ENCODE results near the gene ELOVL6. TPM values are rescaled to one million over a fixed set of nuclear protein-coding genes. Genes with fewer than 3 reads are reported as not detected.
A peak's percentile ranks its signal among the peaks of the same experiment; 100 is the strongest.

ELOVL6 gene
- total and polyA plus RNA-seq, 2 of the 4 experiments (the other 2 are of a cell fraction), result 17.9 to 19.0 TPM

DNA sequence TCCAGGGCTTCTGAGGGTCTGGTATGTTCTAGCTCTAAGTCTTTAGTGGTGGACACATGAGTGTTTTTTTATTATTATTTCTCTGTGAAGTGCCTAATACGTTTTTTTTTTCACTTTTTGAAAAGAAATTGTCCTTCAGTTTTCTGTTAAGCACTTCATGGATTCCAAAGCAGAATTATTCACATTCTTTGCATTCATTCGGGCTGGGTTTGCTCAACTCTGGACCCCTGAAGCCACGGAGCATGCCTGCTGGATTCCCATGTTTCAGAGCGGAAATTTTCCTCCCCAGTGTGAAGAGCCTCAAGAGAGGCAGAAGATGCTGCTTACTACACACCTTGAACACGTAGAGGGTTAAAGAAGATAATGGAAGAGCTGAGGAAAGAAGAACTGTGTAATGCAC is 178.3 kb downstream of the ELOVL6 start:
- Histone ChIP-seq H3K27ac (ENCODE audit: insufficient read depth, low read length) (no peak overlapping the region), H2AK9ac (replicated peaks; ENCODE audit: low read depth, low read length, poor library complexity) (no peak overlapping the region), H3K4ac (ENCODE audit: low read depth, low read length) (no peak overlapping the region), H3K18ac (ENCODE audit: low read depth, low read length) (no peak overlapping the region), H2BK120ac (ENCODE audit: low read depth, low read length) (no peak overlapping the region), H3K4me3 (ENCODE audit: insufficient read depth, low read depth, low read length) (no peak overlapping the region), H2AFZ (replicated peaks; ENCODE audit: low read length, poor library complexity) (no peak overlapping the region), H2BK15ac (ENCODE audit: low read depth, low read length) (no peak overlapping the region), H4K91ac (ENCODE audit: insufficient read depth, low read depth, low read length) (no peak overlapping the region), H3K14ac (replicated peaks; ENCODE audit: low read depth, low read length) (no peak overlapping the region), H3K23ac (ENCODE audit: low read depth, low read length) (no peak overlapping the region), H3K27me3 (ENCODE audit: control insufficient read depth, insufficient read depth, low read length) (no peaks in the 10 kb centered on the region; the same call in 1 of the 2 replicates), H2AK5ac (ENCODE audit: low read depth, low read length) (no peak overlapping the region), H4K8ac (ENCODE audit: low read depth in 2 of 2, low read length in 2 of 2) (no peak overlapping the region), H3K9me3 (ENCODE audit: control insufficient read depth, insufficient read depth, low read length) (no peaks in the 10 kb centered on the region), H4K5ac (ENCODE audit: low read depth, low read length) (no peak overlapping the region), H4K20me1 (ENCODE audit: insufficient read depth, low read length) (no peaks in the 10 kb centered on the region), H3K4me1 (ENCODE audit: control insufficient read depth, insufficient read depth, low read length) (no peaks in the 10 kb centered on the region), H2BK5ac (ENCODE audit: low read depth, low read length, poor library complexity, severe bottlenecking) (no peak overlapping the region), H3K56ac (ENCODE audit: extremely low read depth, insufficient read depth, low read length) (no peak overlapping the region), H3K79me1 (ENCODE audit: low read depth in 1 of 2, low read length in 2 of 2) (no peaks in the 10 kb centered on the region), H2BK20ac (ENCODE audit: low read depth, low read length) (no peak overlapping the region), H3K9me1 (ENCODE audit: insufficient read depth, low read length) (no peaks in the 10 kb centered on the region), H3K4me2 (ENCODE audit: low read depth, low read length) (no peak overlapping the region), H3K36me3 (ENCODE audit: control insufficient read depth, insufficient read depth, low read length) (no peaks in the 10 kb centered on the region), H3K9ac (ENCODE audit: low read depth, low read length) (no peak overlapping the region)
- BruUV-seq (replicated peaks), result no TSS peak
- CTCF ChIA-PET, result interaction anchor here (0.7 to 1.0 kb wide), 5 partner anchors 14 to 489 kb away, joined by 3 to 5 read pairs (median 3); no protein-coding TSS in a partner anchor
- no CpG with 5 or more reads among the region's 5 CpGs for WGBS, 2 experiments (ENCODE audit: extremely low coverage in 2 of 2, insufficient read length in 1 of 2)
- ATAC-seq (ENCODE audit: low read depth), result peak; percentile 92
- peak; percentile 14 for DNase-seq
- TF ChIP-seq BHLHE40 (IDR thresholded peaks at IDR 0.05; ENCODE audit: low read depth, low read length) (no peak), RFX5 (IDR thresholded peaks at IDR 0.05; ENCODE audit: low read depth, low read length) (no peak), MAZ (IDR thresholded peaks at IDR 0.05; ENCODE audit: borderline replicate concordance, low read depth, low read length) (no peak), SMC3 (IDR thresholded peaks at IDR 0.05; ENCODE audit: low read depth, low read length) (no peak)
- TF ChIP-seq, protein P1, sequence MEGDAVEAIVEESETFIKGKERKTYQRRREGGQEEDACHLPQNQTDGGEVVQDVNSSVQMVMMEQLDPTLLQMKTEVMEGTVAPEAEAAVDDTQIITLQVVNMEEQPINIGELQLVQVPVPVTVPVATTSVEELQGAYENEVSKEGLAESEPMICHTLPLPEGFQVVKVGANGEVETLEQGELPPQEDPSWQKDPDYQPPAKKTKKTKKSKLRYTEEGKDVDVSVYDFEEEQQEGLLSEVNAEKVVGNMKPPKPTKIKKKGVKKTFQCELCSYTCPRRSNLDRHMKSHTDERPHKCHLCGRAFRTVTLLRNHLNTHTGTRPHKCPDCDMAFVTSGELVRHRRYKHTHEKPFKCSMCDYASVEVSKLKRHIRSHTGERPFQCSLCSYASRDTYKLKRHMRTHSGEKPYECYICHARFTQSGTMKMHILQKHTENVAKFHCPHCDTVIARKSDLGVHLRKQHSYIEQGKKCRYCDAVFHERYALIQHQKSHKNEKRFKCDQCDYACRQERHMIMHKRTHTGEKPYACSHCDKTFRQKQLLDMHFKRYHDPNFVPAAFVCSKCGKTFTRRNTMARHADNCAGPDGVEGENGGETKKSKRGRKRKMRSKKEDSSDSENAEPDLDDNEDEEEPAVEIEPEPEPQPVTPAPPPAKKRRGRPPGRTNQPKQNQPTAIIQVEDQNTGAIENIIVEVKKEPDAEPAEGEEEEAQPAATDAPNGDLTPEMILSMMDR (conservative IDR thresholded peaks at IDR 0.05; ENCODE audit: low read depth, low read length), result no peak
- TF ChIP-seq, protein P2, sequence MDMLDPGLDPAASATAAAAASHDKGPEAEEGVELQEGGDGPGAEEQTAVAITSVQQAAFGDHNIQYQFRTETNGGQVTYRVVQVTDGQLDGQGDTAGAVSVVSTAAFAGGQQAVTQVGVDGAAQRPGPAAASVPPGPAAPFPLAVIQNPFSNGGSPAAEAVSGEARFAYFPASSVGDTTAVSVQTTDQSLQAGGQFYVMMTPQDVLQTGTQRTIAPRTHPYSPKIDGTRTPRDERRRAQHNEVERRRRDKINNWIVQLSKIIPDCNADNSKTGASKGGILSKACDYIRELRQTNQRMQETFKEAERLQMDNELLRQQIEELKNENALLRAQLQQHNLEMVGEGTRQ (IDR thresholded peaks at IDR 0.05; ENCODE audit: low read depth, low read length), result no peak
- intact Hi-C loops (cut with micrococcal nuclease) (no loop called here), in situ Hi-C loops (cut with MboI; ENCODE audit: low sequenced_read_pairs) (loop anchor here (25.0 kb wide), 1 partner anchor 292 kb away; no protein-coding TSS in a partner anchor), dilution Hi-C loops (cut with HindIII; ENCODE audit: low sequenced_read_pairs, unreplicated experiment) (no loop called here)
- POLR2A ChIA-PET (ENCODE audit: unreplicated experiment), result no interaction called here
